Pancreas (tissue), 10 donors: Measurements from ENCODE around the gene RCOR1. TPM values are rescaled to one million over a fixed set of nuclear protein-coding genes. Genes with fewer than 3 reads are reported as not detected.
A peak's percentile ranks its signal among the peaks of the same experiment; 100 is the strongest.

ENCODE experiments used
- ATAC-seq, 4 donors: fragments of 200-7000 bp; cut with Tn5 transposase; one replicate each; pipeline versions ENCODE4 v1.8.0 to v1.9.1; 2020; ENCODE audit warnings: mild to moderate bottlenecking in 4 of 4, moderate library complexity in 4 of 4
- DNase-seq, 6 donors: peaks; one replicate each; pipeline ENCODE4 v3.0.0-alpha.2; 2020
- FAIRE-seq: peaks from 2 replicates; lab custom pipeline; 2012; peaks lifted over from hg19 to GRCh38; lab: Jason Lieb, UNC
- H3K27ac ChIP-seq, 4 donors: fragments of 200-600 bp; sonication (generic); 1 replicate in 3 of 4; 2 replicates in 1 of 4; pipeline versions ENCODE4 v1.5.0 to v1.8.0; 2020
- H3K27me3 ChIP-seq, 4 donors: fragments of 200-600 bp; one replicate each; pipeline ENCODE4 v1.8.0; 2021
- H3K36me3 ChIP-seq, 3 donors: fragments of 200-600 bp; sonication (generic) in 1 of 3; one replicate each; pipeline versions ENCODE4 v1.5.0 to v1.8.0; 2020 to 2021
- H3K4me1 ChIP-seq, 3 donors: fragments of 200-600 bp; one replicate each; pipeline ENCODE4 v1.8.0; 2021
- H3K4me3 ChIP-seq, 4 donors: fragments of 200-600 bp; sonication (generic) in 2 of 4; one replicate each; pipeline versions ENCODE4 v1.5.0 to v1.8.0; 2020 to 2021
- H3K9me3 ChIP-seq, 4 donors: fragments of 200-600 bp; one replicate each; pipeline ENCODE4 v1.8.0; 2021
- CTCF ChIP-seq, 4 donors: fragments of 200-600 bp; sonication (generic) in 3 of 4; IDR thresholded peaks; one replicate each; pipeline versions ENCODE4 v1.5.0 to v1.8.0; 2021; ENCODE audit warnings: antibody characterized with exemption in 4 of 4
- WGBS, 2 donors: extraction: QIAGEN DNeasy Blood & Tissue Kit; methylation state at CpG; one replicate each; pipeline ENCODE4 v1.1.7; 2013; 5-methylcytosine and 5-hydroxymethylcytosine counted together
- intact Hi-C, 3 donors: fragments of 100-400 bp; cut with DNase I; formaldehyde crosslinking; loops; one replicate each; pipeline versions ENCODE4 v1.11.1 to v1.14.2; 2022
- polyA plus RNA-seq, 2 donors: library from polyadenylated mRNA; stranded (reverse); fragments of 200-250 nt; gene quantifications; one replicate each; pipeline ENCODE4 v1.2.3, GENCODE V29; 2013
- total RNA-seq, 6 donors: library from RNA; stranded (reverse); fragmentation: NEBNext Ultra II Directional in 4 of 6; extraction: Animal tissue kit (Norgen Biotek cat#: 25700) in 4 of 6; gene quantifications; one replicate each; pipeline versions ENCODE4 v1.2.1 to v1.2.4, GENCODE V29; 2021 to 2023
- donor health status: healthy with polysubstance abuse.
- donor health status: DM: no; HTN: no; CAD: no; lungs with moderate emphysema.
- donor health status: DM: no; HTN: no; CAD: no.
- donor health status: control.
- donor health status: control.
- donor health status: Bipolar disorder and iron deficiency.
- donor health status: DM: yes; HTN: yes; CAD: no.
- donor health status: DM: no; HTN: no; CAD: no.
- donor health status: DM: no; HTN: no; CAD: no.
- donor health status: DM: yes; HTN: yes; CAD: no.

RCOR1 gene
- total and polyA plus RNA-seq, 8 donors = 2.8 to 13.5 (median 6.8) TPM

GRCh38 chr14:102684298-102684663 is 91.8 kb downstream of the RCOR1 start:
- H3K4me3 ChIP-seq = no peak overlapping the region
- FAIRE-seq = peak; percentile 5
- peak overlapping the region in 3 of 4 donors; percentile 1 to 56 (median 47) for H3K27ac ChIP-seq
- TF ChIP-seq CTCF (IDR thresholded peaks at IDR 0.05) = no peak
- no peaks in the 10 kb centered on the region for H3K9me3 ChIP-seq
- intact Hi-C loops = no loop called here
- no peak for DNase-seq
- ATAC-seq = peak; percentile 40 to 83 (median 74)
- H3K27me3 ChIP-seq = no peaks in the 10 kb centered on the region
- H3K36me3 ChIP-seq = no peaks in the 10 kb centered on the region
- WGBS, 2 donors = 7 to 18% methylated on average over 6 of the region's 6 CpGs
- peaks cover 10 to 19% (median 19%) of the 10 kb centered on the region in 3 donors for H3K4me1 ChIP-seq

GRCh38 chr14:102686196-102686801 is 93.8 kb downstream of the RCOR1 start:
- WGBS, 2 donors = 81 to 83% methylated on average over 7 of the region's 7 CpGs
- Histone ChIP-seq H3K27ac (no peak overlapping the region), H3K4me3 (no peak overlapping the region), H3K36me3 (no peaks in the 10 kb centered on the region), H3K27me3 (no peaks in the 10 kb centered on the region), H3K4me1 (peaks cover 19 to 23% (median 22%) of the 10 kb centered on the region in 3 donors), H3K9me3 (no peaks in the 10 kb centered on the region)
- ATAC-seq (no peak), FAIRE-seq (no peak), DNase-seq (no peak)
- no peak for TF ChIP-seq CTCF (IDR thresholded peaks at IDR 0.05)
- intact Hi-C loops = no loop called here

GRCh38 chr14:102688290-102688689 is 95.8 kb downstream of the RCOR1 start:
- no peak for TF ChIP-seq CTCF (IDR thresholded peaks at IDR 0.05)
- Histone ChIP-seq H3K4me3 (no peak overlapping the region), H3K27ac (no peak overlapping the region), H3K27me3 (no peaks in the 10 kb centered on the region), H3K36me3 (no peaks in the 10 kb centered on the region), H3K4me1 (peaks cover 23 to 30% (median 23%) of the 10 kb centered on the region in 3 donors), H3K9me3 (no peaks in the 10 kb centered on the region)
- intact Hi-C loops = no loop called here
- WGBS, 2 donors = 91 to 92% methylated on average over 3 of the region's 3 CpGs
- no peak for FAIRE-seq
- ATAC-seq = no peak
- DNase-seq = no peak

GRCh38 chr14:102690509-102691286 is 98.2 kb downstream of the RCOR1 start:
- no peak for DNase-seq
- 53 to 55% methylated on average over 11 of the region's 11 CpGs for WGBS, 2 donors
- peak; percentile 55 to 69 (median 58) for ATAC-seq
- FAIRE-seq = no peak
- H3K36me3 ChIP-seq = no peaks in the 10 kb centered on the region
- no peaks in the 10 kb centered on the region for H3K27me3 ChIP-seq
- peaks cover 8 to 17% (median 13%) of the 10 kb centered on the region in 3 donors for H3K4me1 ChIP-seq
- H3K9me3 ChIP-seq = no peaks in the 10 kb centered on the region
- TF ChIP-seq CTCF (IDR thresholded peaks at IDR 0.05) = no peak
- no peak overlapping the region for H3K4me3 ChIP-seq
- H3K27ac ChIP-seq = no peak overlapping the region
- intact Hi-C loops = loop anchor here in 1 of 3 donors (10.0 kb wide), 1 partner anchor 224 kb away; no protein-coding TSS in a partner anchor
